OCI-LY7 (cell line): Measurements from ENCODE around the gene CTNNBL1.

Experiments used
- EZH2phosphoT487 ChIP-seq: fragments of 200-600 bp; sonication (generic); IDR thresholded peaks from 2 replicates; pipeline ENCODE4 v1.6.1; 2018; ENCODE audit warnings: low read depth, borderline replicate concordance, mild to moderate bottlenecking, mixed run types, antibody characterized with exemption, low read length, moderate library complexity, mixed read lengths
- TF ChIP-seq, protein P1 (sequence below): fragments of 200-600 bp; sonication (generic); conservative IDR thresholded peaks from 2 replicates; pipeline ENCODE4 v1.5.1; 2014; ENCODE audit warnings: mild to moderate bottlenecking, antibody characterized with exemption, low read length, moderate library complexity, mixed read lengths

DNA sequence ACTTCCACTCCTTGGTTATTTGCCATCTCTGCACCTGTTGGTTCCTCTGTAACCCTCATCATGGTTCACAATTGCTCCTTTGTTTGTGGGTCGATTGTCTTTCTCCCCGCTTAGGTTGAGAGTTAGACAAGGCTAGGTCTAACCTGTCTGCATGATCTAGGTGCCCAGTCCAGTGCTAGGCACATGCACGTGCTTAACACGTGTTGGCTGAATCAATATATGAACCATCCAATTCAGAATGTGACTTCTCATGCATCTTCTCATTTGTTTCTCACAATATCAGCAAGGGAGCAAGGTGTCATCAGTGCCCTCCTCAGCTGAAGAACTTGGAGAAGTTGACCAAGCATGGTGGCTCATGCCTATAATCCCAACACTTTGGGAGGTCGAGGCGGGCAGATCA, 36.9 kb upstream of the CTNNBL1 start:
- TF ChIP-seq, protein P1, sequence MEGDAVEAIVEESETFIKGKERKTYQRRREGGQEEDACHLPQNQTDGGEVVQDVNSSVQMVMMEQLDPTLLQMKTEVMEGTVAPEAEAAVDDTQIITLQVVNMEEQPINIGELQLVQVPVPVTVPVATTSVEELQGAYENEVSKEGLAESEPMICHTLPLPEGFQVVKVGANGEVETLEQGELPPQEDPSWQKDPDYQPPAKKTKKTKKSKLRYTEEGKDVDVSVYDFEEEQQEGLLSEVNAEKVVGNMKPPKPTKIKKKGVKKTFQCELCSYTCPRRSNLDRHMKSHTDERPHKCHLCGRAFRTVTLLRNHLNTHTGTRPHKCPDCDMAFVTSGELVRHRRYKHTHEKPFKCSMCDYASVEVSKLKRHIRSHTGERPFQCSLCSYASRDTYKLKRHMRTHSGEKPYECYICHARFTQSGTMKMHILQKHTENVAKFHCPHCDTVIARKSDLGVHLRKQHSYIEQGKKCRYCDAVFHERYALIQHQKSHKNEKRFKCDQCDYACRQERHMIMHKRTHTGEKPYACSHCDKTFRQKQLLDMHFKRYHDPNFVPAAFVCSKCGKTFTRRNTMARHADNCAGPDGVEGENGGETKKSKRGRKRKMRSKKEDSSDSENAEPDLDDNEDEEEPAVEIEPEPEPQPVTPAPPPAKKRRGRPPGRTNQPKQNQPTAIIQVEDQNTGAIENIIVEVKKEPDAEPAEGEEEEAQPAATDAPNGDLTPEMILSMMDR, result no peak
- no peak for TF ChIP-seq EZH2phosphoT487
